ENCODE data around the gene NFKB1.
"Not testable (repeated sequence)": the region's sequence is repeated elsewhere in the genome, so short reads cannot be mapped to it uniquely, and the experiment has no call there.

Gene NFKB1, protein sequence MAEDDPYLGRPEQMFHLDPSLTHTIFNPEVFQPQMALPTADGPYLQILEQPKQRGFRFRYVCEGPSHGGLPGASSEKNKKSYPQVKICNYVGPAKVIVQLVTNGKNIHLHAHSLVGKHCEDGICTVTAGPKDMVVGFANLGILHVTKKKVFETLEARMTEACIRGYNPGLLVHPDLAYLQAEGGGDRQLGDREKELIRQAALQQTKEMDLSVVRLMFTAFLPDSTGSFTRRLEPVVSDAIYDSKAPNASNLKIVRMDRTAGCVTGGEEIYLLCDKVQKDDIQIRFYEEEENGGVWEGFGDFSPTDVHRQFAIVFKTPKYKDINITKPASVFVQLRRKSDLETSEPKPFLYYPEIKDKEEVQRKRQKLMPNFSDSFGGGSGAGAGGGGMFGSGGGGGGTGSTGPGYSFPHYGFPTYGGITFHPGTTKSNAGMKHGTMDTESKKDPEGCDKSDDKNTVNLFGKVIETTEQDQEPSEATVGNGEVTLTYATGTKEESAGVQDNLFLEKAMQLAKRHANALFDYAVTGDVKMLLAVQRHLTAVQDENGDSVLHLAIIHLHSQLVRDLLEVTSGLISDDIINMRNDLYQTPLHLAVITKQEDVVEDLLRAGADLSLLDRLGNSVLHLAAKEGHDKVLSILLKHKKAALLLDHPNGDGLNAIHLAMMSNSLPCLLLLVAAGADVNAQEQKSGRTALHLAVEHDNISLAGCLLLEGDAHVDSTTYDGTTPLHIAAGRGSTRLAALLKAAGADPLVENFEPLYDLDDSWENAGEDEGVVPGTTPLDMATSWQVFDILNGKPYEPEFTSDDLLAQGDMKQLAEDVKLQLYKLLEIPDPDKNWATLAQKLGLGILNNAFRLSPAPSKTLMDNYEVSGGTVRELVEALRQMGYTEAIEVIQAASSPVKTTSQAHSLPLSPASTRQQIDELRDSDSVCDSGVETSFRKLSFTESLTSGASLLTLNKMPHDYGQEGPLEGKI

DNA sequence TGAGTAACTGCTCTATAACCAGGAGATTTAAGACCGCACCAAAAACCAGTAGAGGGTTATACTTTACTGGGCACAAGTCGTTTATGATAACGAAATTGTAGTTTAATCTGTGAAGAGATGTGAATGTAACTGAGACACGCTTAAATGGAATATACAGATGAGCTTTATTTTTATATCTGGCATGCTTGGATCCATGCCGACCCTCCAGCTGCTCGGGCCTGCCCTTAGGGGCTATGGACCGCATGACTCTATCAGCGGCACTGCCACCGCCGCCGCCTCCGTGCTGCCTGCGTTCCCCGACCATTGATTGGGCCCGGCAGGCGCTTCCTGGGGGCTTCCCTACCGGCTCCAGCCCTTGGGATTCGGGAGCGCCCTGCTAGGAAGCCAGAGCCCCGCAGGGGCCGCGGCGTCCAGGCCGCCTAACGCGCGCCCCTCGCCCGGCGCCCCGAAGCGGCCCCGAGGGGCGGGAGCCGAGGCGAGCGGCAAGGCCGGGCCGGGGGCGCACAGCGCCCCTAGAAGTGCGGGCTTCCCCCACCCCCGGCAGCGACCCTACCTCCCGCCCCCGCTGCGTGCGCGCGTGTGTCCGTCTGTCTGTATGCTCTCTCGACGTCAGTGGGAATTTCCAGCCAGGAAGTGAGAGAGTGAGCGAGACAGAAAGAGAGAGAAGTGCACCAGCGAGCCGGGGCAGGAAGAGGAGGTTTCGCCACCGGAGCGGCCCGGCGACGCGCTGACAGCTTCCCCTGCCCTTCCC lies at the start of gene NFKB1:
Gene NFKB1 (plus strand): TSS at position 664 of the 751 bp plus-strand sequence. CDS start 24,160 bp downstream, outside the sequence.
- DNase-seq = peak in 11 of 14 donors; percentile 57 to 87 (median 76)

DNA sequence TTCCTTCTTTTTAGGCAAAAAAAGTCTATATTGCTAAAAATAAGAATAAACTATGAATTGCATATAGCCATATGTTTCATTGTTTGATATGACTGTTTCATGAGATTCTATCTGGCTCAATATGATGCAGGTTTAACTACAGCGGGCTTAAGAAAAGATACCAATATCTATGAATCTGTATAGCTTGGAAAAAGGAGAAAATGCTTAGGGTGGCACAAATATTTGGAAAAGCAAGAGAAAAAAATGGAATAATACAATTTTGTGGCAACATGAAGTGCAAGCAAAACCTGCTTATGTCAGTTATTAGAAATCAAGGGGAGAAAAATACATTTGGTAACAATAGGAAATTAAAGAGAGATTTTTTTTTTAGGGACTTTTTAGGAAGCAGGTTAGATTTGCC lies 48.3 kb upstream of the NFKB1 start:
- no peak for DNase-seq

DNA sequence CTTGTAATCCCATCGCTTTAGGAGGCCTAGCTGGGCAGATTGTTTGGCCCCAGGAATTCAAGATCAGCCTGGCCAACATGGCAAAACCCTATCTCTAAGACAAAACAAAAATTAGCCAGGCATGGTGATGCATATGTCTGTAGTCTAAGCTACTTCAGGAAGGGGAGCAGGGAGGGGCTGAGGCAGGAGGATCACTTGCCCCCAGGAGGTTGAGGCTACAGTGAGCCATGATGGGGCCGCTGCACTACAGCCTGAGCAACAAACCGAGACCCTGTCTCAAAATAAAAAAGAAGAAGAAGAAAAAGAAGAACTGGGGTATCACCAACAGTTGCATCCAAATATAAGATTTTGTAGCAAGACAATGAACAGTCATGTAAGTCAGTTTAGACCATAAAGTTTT lies 47.3 kb upstream of the NFKB1 start:
- DNase-seq = no peak

DNA sequence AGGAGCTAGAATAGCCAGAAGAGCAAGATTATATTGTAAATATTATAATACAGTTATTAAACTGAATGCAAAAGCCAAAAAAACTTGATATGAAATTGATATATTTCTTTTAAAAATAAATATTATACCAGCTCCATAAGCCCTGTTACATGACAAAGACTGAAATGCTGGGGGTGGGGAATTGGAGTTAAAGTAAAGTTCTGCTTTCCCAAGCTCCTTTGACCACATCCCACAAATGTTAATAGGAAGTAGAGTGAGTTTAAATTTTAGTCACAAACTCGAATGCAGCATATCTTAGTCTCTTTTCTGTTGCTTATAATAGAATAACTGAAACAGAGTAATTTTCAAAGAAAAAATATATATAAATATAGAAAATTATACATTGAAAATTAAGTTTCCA lies 46.9 kb upstream of the NFKB1 start:
- DNase-seq = no peak

DNA sequence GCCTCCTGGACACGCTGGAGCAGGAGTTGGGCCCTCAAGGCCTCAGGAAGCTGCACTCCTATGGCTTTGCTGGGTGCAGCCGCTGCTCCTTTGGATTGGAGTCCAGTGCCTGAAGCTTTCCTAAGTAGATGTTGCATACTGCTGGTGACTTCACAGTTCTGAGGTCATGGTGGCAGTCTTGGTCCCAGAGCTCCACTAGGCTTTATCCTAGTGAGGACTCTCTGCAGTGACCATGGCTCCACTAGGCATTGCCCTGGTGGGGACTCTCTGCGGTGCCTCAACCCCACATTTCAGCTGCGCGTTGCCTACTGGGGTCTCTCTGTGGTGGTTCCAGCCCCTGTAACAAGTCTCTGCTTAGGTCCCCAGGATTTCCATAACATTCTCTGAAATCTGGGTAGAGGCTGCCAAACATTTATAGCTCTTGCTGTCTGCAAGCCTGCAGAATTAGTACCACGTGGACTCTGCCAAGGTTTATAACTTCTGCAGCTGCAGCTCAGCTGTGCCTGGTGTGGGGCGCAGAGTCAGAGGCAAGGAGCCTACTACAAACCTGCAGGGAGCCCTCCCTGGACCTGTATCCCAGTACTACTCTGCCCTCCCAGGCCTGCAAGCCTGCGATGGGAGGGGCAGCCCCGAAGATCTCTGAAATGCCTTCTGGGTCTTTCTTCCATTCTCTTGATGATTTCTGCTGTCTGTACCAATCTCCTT lies 46.0 kb upstream of the NFKB1 start:
- no peak for DNase-seq

DNA sequence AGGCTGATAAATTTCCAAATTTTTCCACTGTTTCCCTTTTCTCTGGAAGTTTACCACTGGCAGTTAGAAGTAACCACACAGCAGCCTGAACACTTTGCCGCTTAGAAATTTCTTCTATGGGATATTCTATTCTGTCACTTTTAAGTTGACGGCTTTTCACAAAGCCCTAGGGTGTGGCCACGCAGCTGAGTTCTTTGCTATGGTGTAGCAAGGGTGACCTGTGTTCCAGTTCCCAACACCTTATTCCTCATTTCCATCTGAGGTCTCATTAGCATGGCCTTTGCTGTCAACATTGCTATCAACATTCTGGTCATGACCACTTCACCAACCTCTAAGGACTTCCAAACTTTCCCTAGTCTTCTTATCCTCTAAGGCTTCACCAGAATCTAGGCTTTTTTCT lies 45.4 kb upstream of the NFKB1 start:
- DNase-seq = no peak

DNA sequence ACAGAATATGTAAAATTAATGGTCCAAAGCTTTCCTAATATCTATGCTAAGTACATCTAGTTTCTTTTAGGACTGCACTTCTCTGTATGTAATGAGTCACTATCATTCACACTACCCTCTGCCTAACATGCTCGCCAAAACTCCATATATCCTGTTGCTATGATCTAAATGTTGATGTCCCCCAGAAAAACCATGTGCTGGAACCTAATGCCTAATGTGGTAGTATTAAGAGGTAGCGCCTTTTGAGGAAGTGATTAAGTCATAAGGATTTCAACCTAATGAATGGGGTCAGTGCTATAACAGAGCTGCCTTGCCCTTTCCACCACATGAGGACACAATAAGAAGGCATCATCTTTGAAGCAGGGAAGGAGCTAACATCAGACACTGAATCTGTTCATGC lies 34.9 kb upstream of the NFKB1 start:
- DNase-seq = no peak

DNA sequence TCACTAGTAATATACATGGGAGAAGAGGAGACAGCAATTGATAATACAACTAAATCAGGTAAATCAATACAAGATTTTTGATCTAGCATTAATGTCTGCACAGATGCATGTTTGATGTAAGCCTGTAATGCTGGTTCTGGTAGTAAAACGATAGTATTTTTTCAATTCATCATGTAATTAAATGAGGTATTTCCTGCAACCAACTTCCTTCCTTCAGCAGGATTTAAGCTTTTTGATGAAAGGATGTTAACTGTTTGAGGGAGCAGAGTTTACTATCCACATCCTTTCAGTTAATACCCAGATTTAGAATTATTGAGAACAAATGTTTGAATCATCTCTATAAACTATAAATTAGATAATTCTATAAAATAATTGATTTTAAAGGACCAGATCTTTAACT lies 31.4 kb upstream of the NFKB1 start:
- no peak for DNase-seq

DNA sequence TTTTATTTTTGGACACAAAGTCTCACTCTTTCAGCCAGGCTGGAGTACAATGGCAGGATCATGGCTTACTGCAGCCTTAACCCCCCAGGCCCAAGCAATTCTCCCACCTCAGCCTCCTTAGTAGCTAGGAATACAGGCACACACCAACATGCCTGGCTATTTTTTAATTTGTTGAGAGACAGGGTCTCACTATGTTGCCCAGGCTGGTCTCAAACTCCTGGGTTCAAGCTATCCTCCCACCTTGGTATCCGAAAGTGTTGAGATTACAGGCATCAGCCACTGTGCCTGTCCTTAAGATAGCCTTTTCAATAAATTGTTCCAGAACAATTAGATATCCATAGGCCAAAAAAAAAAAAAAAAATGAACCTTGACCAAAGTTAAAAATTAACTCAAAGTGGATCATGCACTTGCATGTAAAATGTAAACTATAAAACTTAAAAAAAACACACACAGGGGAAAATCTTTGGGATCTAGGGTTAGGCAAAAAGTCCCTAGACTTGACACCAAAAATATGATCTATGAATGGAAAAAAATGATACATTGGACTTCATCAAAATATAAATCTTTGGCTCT lies 28.6 kb upstream of the NFKB1 start:
- no peak for DNase-seq

DNA sequence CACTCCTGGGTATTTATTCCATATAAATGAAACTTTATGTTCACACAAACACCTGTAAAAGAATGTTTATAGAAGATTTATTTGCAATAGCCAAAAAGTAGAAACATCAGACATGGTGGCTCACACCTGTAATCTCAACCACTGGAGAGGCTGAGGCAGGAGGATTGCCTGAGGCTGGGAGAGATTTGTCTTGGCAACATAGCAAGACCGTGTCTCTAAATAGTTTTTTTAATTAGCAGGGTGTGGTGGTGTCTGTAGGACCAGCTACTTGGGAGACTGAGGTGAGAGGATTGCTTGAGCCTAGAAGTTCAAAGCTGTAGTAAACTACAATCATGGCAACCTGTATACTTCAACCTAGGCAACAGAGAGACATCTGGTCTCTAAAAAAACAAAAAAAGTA lies 27.7 kb upstream of the NFKB1 start:
- DNase-seq = no peak

DNA sequence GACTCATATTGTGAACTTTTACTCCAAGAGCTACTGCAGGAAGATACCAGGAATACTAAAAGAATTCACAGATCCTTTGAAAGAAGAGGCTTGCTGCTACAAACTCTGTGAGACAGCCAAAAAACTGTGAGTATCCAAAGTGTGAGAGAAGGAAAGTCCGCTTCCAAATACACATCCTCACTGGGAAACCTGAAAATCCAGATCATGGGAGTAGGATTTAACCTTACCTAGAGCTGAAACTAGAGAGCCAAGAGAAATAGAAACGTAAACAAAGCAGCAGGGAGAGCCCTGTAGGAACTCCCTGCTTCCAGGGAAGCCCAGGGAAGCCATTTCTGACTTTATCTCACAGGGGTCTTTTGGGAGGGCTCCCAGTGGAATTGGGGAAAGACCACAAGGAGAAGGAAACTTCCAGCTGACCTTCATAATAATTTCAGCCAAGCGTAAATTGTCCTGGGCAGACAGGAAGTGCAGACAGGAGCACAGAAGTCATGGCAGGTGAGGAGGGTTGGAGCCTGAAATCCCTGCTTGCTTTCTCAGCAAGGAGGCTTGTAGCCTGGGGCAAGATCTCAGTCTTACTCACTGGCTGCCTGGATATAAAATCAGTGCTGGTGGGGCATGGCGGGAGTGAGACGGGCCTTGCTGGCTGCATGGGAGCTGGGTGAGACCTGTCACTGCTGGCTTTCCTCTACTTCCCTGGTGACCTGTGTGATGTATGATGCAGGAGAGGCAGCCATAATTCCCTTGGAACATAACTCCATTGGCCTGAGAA lies 26.2 kb upstream of the NFKB1 start:
- no peak for DNase-seq

DNA sequence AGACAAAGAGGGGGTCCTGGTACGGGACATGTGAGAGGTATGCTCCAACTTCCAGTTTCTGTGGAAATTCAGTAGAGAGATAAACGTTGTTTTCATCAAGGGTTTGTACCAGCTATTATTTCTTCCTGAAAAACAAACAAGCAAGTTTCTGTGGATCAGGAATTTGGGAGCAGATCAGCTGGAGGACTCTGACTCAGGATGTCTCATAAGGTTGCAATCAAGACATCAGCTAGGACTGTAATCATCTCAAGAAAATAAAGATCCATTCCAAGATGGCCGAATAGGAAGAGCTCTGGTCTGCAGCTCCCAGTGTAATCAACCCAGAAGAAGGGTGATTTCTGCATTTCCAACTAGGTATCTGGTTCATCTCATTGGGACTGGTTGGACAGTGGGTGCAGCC lies 23.5 kb upstream of the NFKB1 start:
- no peak for DNase-seq

DNA sequence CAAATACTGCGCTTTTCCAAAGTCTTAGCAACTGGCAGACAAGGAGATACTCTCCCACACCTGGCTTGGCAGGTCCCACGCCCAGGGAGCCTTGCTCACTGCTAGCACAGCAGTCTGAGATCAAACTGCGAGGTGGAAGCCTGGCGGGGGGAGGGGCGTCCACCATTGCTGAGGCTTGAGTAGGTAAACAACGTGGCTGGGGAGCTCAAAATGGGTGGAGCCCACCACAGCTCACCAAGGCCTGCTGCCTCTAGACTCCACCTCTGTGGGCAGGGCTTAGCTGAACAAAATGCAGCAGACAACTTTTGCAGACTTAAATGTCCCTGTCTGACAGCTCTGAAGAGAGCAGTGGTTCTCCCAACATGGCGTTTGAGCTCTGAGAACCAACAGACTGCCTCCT lies 23.0 kb upstream of the NFKB1 start:
- DNase-seq = no peak

DNA sequence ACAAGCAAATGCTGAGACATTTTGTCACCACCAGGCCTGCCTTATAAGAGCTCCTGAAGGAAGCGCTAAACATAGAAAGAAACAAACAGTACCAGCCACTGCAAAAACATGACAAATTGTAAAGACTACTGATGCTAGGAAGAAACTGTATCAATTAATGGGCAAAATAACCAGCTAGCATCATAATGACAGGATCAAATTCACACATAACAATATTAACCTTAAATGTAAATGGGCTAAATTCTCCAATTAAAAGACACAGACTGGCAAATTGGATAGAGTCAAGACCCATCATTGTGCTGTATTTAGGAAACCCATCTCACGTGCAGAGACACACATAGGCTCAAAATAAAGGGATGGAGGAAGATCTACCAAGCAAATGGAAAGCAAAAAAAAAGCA lies 21.3 kb upstream of the NFKB1 start:
- not testable (repeated sequence) for DNase-seq

DNA sequence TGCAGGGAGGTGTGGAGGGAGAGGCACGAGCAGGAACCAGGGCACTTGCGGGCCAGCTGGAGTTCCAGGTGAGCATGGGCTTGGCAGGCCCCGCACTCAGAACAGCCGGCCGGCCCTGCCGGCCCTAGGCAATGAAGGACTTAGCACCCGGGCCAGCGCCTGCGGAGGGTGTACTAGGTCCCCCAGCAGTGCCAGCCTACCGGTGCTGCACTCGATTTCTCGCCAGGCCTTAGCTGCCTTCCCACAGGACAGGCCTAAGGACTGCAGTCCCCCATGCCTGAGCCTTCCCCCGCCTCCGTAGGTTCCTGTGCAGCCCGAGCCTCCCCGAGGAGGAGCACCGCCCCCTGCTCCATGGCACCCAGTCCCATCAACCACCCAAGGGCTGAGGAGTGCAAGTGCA lies 18.0 kb upstream of the NFKB1 start:
- no peak for DNase-seq

DNA sequence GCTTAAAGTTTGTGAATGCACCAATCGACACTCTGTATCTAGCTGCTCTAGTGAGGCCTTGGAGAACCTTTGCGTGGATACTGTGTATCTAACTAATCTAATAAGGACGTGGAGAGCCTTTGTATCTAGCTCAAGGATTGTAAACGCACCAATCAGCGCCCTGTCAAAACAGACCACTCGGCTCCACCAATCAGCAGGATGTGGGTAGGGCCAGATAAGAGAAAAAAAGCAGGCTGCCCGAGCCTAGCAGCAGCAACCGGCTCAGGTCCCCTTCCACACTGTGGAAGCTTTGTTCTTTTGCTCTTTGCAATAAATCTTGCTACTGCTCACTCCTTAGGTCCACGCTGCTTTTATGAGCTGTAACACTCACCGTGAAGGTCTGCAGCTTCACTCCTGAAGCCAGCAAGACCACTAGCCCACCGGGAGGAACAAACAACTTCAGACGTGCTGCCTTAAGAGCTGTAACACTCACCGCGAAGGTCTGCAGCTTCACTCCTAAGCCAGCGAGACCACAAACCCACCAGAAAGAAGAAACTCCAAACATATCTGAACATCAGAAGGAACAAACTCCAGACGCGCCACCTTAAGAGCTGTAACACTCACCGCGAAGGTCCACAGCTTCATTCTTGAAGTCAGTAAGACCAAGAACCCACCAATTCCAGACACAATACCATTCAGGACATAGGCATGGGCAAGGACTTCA lies 17.0 kb upstream of the NFKB1 start:
- not testable (repeated sequence) for DNase-seq

DNA sequence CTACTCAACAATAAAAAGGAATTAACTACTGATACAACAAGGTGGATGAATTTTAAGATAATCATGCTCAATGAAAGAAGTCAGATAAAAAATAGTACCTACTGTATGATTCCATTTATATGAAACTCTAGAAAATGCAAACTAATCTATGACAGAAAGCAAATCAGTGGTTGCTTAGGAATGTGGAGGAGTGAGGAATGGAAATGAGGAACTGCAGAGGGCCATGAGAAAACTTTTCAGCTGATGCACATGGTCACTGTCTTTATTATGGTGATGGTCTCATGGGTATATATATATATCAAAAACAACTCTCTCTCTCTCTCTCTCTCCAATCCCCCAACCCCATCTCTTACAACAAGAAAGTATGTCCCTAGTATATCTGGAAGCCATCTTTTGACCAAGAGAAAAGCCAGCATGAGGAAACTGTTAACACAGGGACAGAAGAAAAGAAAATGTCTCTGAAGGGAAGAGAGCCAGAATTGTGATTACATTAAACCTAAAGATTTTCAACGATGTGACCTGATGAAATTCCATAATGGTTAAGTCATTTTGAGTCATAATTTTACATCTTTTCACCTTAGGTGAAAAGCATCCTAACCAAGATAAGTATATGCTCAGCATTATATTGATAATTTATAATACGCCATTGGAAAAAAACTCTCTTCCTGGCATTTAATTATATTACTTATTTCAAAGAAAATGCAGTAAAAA lies 8.5 kb upstream of the NFKB1 start:
- no peak for DNase-seq

DNA sequence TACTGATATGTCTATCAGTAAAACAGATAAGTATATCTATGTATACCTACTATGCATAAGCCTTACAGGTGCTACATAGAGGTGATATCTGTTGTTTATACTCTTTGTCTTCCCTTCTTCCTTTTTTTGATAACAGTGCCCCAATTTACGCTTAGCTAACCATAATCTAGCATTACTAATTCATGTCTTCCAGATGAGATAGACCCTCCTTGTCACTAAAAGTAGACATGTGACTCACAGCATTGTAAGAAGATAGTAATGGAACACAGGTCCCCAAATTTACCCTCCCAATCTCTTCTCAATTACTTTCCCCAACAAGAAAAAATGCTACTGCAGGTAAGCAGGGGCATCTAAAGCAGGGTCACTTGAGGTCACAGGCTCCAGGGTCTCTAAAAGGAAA lies 7.9 kb upstream of the NFKB1 start:
- no peak for DNase-seq

DNA sequence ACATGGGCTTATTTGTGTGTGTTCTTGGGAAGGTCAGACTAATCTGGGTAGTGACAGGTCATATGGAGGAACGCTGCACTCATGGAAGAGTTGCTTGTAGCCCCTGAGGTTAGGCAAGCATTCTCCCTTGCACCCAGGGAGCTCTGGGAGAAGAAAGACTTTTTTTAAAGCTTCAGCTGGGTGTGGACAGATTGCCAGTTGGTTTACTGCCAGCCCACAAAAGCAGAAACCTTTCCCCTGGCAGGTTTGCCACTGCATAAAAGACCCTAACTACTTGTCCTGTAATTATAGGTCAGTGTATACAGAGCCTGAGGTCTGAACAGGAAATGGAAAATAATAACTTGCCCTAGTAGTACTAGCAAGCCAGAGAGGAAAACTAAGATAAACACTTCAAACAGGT lies 7.4 kb upstream of the NFKB1 start:
- no peak for DNase-seq

DNA sequence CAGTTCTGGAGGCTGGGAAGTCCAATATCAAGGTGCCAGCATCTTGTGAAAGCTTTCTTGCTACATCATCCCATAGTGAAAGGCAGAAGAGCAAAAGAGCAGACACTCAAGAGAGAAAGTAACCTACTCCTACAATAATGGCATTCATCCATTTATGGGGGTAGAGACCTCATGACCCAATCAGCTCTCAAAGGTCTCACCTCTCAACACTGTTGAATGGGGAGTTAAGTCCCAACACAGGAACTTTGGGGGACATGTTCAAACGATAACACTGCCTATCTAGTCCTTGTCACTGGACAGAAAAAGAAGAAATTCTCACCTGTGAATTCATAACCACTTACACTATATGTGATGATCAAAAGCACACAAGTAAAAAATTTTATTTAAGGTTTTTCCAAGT lies 6.6 kb upstream of the NFKB1 start:
- no peak for DNase-seq
